ENCODE results near the gene MATN4.

The MATN4 gene

GRCh38 chr20:45306431-45306982, 1.6 kb downstream of the MATN4 start, which contains the start of gene RBPJL:
Gene RBPJL, plus strand, starts transcription at chr20:45306840. Its CDS starts 83 bp downstream, at chr20:45306923.
- DNase-seq (ENCODE audit: low read depth, low spot score), result no peak
- CTCF ChIA-PET, result interaction anchor here (1.0 to 1.5 kb wide), 3 partner anchors 12 to 15 kb away, joined by 5 to 8 read pairs (median 5); no protein-coding TSS in a partner anchor
- peak; percentile 93 for TF ChIP-seq CTCF (IDR thresholded peaks at IDR 0.05; ENCODE audit: insufficient read depth, low read length, missing control alignments)
- POLR2A ChIA-PET, result no interaction called here
- no peak within 1 kb of the TSS for H3K4me3 ChIP-seq (ENCODE audit: low read depth, low read length)

- POLR2A ChIA-PET, result no interaction called here
- CTCF ChIA-PET, result interaction anchor here (0.8 to 5.9 kb wide), 13 partner anchors 9 to 466 kb away, joined by 3 to 112 read pairs (median 3); partner anchors contain the start of gene SYS1
- no peak for TF ChIP-seq CTCF (IDR thresholded peaks at IDR 0.05; ENCODE audit: insufficient read depth, low read length, missing control alignments)
- H3K4me3 ChIP-seq (ENCODE audit: low read depth, low read length), result no peak overlapping the region
- DNase-seq (ENCODE audit: low read depth, low spot score), result no peak
These were observed 2.8 kb downstream of the MATN4 start for GRCh38 chr20:45305262-45305661.

- ChIA-PET POLR2A (no interaction called here), CTCF (interaction anchor here (0.7 to 5.9 kb wide), 9 partner anchors 8 to 466 kb away, joined by 3 to 112 read pairs (median 6); no protein-coding TSS in a partner anchor)
- no peak for TF ChIP-seq CTCF (IDR thresholded peaks at IDR 0.05; ENCODE audit: insufficient read depth, low read length, missing control alignments)
- DNase-seq (ENCODE audit: low read depth, low spot score), result no peak
- no peak overlapping the region for H3K4me3 ChIP-seq (ENCODE audit: low read depth, low read length)
These were observed 3.6 kb downstream of the MATN4 start for GRCh38 chr20:45304464-45304999.

GRCh38 chr20:45303586-45304463, 4.3 kb downstream of the MATN4 start:
- POLR2A ChIA-PET, result no interaction called here
- no peak overlapping the region for H3K4me3 ChIP-seq (ENCODE audit: low read depth, low read length)
- TF ChIP-seq CTCF (IDR thresholded peaks at IDR 0.05; ENCODE audit: insufficient read depth, low read length, missing control alignments), result no peak
- CTCF ChIA-PET, result interaction anchor here (0.7 to 5.9 kb wide), 8 partner anchors 9 to 467 kb away, joined by 3 to 112 read pairs (median 6); no protein-coding TSS in a partner anchor
- DNase-seq (ENCODE audit: low read depth, low spot score), result no peak

GRCh38 chr20:45301824-45302271, 6.3 kb downstream of the MATN4 start:
- ChIA-PET POLR2A (no interaction called here), CTCF (interaction anchor here (0.6 to 5.9 kb wide), 7 partner anchors 9 to 554 kb away, joined by 3 to 112 read pairs (median 5); no protein-coding TSS in a partner anchor)
- H3K4me3 ChIP-seq (ENCODE audit: low read depth, low read length), result no peak overlapping the region
- no peak for TF ChIP-seq CTCF (IDR thresholded peaks at IDR 0.05; ENCODE audit: insufficient read depth, low read length, missing control alignments)
- no peak for DNase-seq (ENCODE audit: low read depth, low spot score)

Measured in AG04449 (cell line).